ENCODE data around the gene RBFA. TPM values are rescaled to one million over a fixed set of nuclear protein-coding genes. Genes with fewer than 3 reads are reported as not detected.

RBFA gene
- total and polyA plus RNA-seq, 12 donors: 12.4 to 30.6 (median 19.3) TPM

- peak overlapping the region; percentile 70 to 98 (median 93) for H3K4me3 ChIP-seq
- no peaks in the 10 kb centered on the region for H3K9me3 ChIP-seq
- no peak for ATAC-seq
- peaks cover 9 to 46% (median 35%) of the 10 kb centered on the region in 9 donors for H3K4me1 ChIP-seq
- no peaks in the 10 kb centered on the region for H3K27me3 ChIP-seq
- TF ChIP-seq CTCF (IDR thresholded peaks at IDR 0.05): no peak
- no peak for DNase-seq
- intact Hi-C loops (cut with DNase I): loop anchor here in 4 of 10 donors (5.0 to 10.0 kb wide), 3 partner anchors 35 to 47 kb away; partner anchors contain the start of genes RBFA (in 3 of the 4) and SLC66A2 (in 1 of the 4)
- WGBS, 2 donors: 0 to 1% methylated on average over 6 of the region's 6 CpGs
- H3K36me3 ChIP-seq: peaks cover 0 to 21% (median 5%) of the 10 kb centered on the region in 9 donors
- H3K27ac ChIP-seq: peak overlapping the region in 9 of 10 donors; percentile 94 to 99 (median 97)
Measured at GRCh38 chr18:79987566-79987965, 46.7 kb upstream of the RBFA start.

GRCh38 chr18:79988071-79988450 lies 46.2 kb upstream of the RBFA start:
- peak overlapping the region; percentile 92 to 99 (median 96) for H3K27ac ChIP-seq
- WGBS, 2 donors: 0% methylated on average over 45 to 48 of the region's 48 CpGs
- peak in 6 of 9 donors; percentile 21 to 55 (median 47) for TF ChIP-seq CTCF (IDR thresholded peaks at IDR 0.05)
- intact Hi-C loops (cut with DNase I): loop anchor here in 5 of 10 donors (2.0 to 10.0 kb wide), 5 partner anchors 36 to 47 kb away; partner anchors contain the start of genes RBFA (in 4 of the 5) and SLC66A2 (in 2 of the 5)
- ATAC-seq: peak; percentile 62 to 77 (median 70)
- peaks cover 0 to 21% (median 5%) of the 10 kb centered on the region in 9 donors for H3K36me3 ChIP-seq
- peak overlapping the region; percentile 70 to 98 (median 93) for H3K4me3 ChIP-seq
- H3K4me1 ChIP-seq: peaks cover 9 to 41% (median 30%) of the 10 kb centered on the region in 9 donors
- H3K27me3 ChIP-seq: no peaks in the 10 kb centered on the region
- no peaks in the 10 kb centered on the region for H3K9me3 ChIP-seq
- peak; percentile 46 to 61 for DNase-seq

DNA sequence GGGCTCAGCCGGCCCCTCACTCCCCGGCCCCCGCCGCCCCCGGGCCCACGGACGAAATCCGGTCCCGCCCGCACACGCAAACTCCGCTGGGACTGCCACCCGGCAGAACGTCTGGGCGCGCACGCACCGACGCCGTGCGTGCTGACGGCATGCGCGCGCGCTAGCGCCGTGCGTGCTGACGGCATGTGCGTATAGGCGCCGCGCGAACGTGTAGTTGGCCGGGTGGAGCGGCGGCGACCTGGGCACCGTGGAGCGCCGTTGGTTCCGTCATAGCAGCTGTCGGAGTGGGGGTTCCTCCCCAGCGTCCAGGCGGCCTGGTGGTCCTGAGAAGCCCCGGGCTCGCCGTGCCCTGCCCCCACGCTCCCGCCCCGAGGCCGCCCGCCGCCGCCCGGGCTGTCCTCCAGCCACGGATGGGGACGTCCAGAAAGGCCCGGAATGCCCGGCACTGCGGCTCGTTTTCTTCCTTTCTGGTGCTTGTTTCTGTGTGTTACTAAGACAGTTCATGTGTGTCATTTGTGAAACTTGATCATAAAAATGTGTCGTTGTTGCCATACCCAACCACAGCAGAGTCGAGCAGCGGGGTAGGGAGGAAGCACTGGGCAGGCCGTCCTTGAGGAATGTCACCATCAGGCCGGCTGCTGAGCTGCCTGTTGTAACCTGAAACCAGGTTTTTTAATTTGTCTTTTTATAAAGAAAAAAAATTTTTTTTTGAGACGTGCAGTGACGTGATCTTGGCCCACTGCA lies 45.6 kb upstream of the RBFA start, which contains the start of gene TXNL4A:
Gene TXNL4A (minus strand): TSS at position 113 of the 744 bp plus-strand sequence. CDS start 171 bp downstream, outside the sequence.
- intact Hi-C loops (cut with DNase I): loop anchor here in 5 of 10 donors (2.0 to 10.0 kb wide), 5 partner anchors 36 to 46 kb away; partner anchors contain the start of genes RBFA (in 4 of the 5) and SLC66A2 (in 2 of the 5)
- H3K4me1 ChIP-seq: peaks cover 9 to 35% (median 25%) of the 10 kb centered on the region in 9 donors
- ATAC-seq (peak; percentile 98 to 99 (median 98)), DNase-seq (peak; percentile 86 to 88)
- 0% methylated on average over 68 to 71 of the region's 71 CpGs for WGBS, 2 donors
- H3K9me3 ChIP-seq: no peaks in the 10 kb centered on the region
- TF ChIP-seq CTCF (IDR thresholded peaks at IDR 0.05): no peak
- peak within 1 kb of the TSS; percentile 70 to 98 (median 93) for H3K4me3 ChIP-seq
- no peaks in the 10 kb centered on the region for H3K27me3 ChIP-seq
- H3K27ac ChIP-seq: peak within 1 kb of the TSS; percentile 92 to 99 (median 96)
- H3K36me3 ChIP-seq: peaks cover 0 to 21% (median 5%) of the 10 kb centered on the region in 9 donors

- Histone ChIP-seq H3K36me3 (peaks cover 0 to 21% (median 5%) of the 10 kb centered on the region in 9 donors), H3K4me3 (peak overlapping the region; percentile 70 to 98 (median 93)), H3K4me1 (peaks cover 9 to 33% (median 25%) of the 10 kb centered on the region in 9 donors), H3K9me3 (no peaks in the 10 kb centered on the region), H3K27ac (peak overlapping the region; percentile 92 to 99 (median 96)), H3K27me3 (no peaks in the 10 kb centered on the region)
- no peak for TF ChIP-seq CTCF (IDR thresholded peaks at IDR 0.05)
- 51 to 57% methylated on average over 14 of the region's 14 CpGs for WGBS, 2 donors
- DNase-seq: no peak
- peak in 1 of 8 donors; percentile 5 for ATAC-seq
- intact Hi-C loops (cut with DNase I): loop anchor here in 5 of 10 donors (2.0 to 10.0 kb wide), 5 partner anchors 37 to 46 kb away; partner anchors contain the start of genes RBFA (in 4 of the 5) and SLC66A2 (in 2 of the 5)
Measured at GRCh38 chr18:79989195-79989497, 45.1 kb upstream of the RBFA start.

Data from heart right ventricle (tissue), 16 donors.